ENCODE data around the gene MAP4K2. TPM values are rescaled to one million over a fixed set of nuclear protein-coding genes. Genes with fewer than 3 reads are reported as not detected.

The MAP4K2 gene
- total RNA-seq, 8 experiments from 2014 or later: 3.0 to 15.7 (median 7.2) TPM

DNA sequence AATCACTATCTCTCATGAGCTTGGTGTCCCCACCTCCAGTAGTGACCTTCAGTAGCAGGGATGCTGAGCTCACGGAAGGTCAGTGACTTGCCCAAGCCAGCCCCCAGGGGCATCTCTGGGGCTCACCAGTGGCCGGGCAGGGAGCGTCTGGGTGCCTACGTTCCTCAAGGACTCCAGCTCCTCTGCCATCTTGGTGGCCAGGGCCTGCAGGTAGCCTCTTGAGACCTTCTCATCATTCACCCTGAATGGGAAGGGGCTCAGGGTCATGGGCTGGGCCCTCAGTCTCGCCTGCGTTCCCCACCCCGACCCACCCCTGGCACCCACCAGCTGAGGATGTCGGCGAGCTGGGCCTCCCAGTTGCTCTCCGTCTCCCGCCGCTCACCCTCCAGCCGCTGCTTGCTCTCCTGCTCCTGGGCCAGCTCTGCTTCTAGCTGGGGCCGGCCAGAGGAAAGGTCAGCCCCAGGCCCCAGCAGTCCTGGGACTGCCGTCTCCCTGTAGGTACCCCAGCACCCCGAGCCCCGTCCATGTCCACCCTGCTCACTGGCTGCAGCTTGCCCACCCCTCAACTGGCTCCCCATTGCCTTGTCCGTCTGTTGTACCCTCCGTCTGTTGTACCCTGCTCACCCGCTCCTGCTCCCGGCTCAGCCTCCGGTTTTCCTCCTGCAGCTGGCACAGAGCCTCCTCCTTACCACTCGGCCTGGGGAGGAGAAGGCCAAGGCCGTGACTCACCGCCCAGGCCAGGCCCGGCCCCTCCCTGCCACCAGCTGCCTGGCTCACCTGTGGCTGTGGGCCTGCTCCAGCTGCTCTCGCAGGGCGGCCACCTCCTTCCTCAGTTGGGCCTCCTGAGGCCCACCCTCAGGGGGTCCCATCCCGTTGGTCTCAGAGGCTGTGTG, 32.0 kb upstream of the MAP4K2 start:
- Histone ChIP-seq H3K4me1 (replicated peaks in 1 of 2) (no peaks in the 10 kb centered on the region), H3K27ac (no peak overlapping the region), H3K4me3 (no peak overlapping the region)
- in situ Hi-C loops (cut with MboI; ENCODE audit: low pct_unique_long_range_greater_than_20kb in 2 of 9, low sequenced_read_pairs in 9 of 9, unreplicated experiment in 9 of 9): no loop called here
- 28 to 97% (median 67%) methylated on average over 1 to 6 of the region's 29 CpGs; no CpG with 5 or more reads in 6 of the 10 experiments for WGBS, 10 experiments
- ATAC-seq (replicated peaks in 6 of 8): peak in 3 of 8 experiments; percentile 3 to 86 (median 51)

DNA sequence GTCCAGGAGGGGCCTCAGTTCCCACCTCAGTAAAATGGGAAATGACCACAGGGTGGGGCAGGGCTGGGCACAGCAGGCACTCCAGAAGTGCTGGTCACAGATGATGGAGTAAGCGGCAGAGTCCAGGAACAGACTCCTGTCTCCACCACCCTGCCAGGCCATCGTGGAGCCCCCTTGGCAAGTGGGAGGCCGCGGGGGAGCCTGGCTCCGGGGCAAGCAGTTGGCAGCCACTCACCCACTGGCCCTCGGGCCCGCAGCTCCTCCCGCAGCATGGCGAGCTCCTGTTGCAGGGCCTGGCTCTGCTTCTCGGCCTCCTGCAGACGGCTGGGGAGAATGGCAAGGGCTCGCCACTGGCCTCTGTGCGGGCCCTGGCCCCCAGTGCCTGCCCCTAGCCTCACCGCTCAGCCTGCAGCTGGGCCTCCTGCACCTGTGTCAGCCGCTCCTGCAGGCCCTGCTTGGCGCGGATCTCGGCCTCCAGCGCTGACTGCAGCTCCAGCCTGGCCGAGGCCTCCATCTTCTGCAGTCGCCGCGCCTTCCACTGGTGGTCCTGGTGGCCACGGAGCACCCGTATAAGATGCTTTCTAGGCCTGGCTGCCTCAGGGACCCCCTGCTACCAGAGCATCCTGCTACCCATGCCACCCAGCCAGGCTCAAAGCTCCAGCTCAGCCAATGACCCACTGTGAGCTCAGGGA, 31.2 kb upstream of the MAP4K2 start:
- no peak for ATAC-seq (replicated peaks in 6 of 8)
- WGBS, 10 experiments: 69 to 100% (median 86%) methylated on average over 1 to 7 of the region's 25 CpGs; no CpG with 5 or more reads in 6 of the 10 experiments
- in situ Hi-C loops (cut with MboI; ENCODE audit: low pct_unique_long_range_greater_than_20kb in 2 of 9, low sequenced_read_pairs in 9 of 9, unreplicated experiment in 9 of 9): no loop called here
- no peak overlapping the region for H3K4me3 ChIP-seq
- no peaks in the 10 kb centered on the region for H3K4me1 ChIP-seq (replicated peaks in 1 of 2)
- H3K27ac ChIP-seq: no peak overlapping the region

DNA sequence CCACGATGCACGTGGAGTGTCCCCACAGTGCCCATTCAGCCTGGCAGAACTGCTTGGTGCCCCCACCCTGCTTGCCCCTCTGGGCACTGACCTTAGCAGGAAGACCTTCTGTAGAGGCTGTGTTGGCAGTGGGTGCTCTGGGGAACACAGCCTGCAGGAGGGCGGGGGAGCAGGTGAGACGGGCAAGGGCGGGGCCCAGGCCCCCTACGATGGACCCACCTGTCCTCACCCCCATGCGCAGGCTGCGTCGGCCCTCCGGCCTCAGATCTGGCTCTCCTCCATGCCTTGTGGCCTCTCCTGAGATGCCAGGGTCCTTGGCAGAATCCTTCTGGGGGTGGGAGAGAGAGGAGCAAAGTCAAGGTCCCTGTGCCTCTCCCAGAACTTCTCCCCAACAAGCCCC, 30.5 kb upstream of the MAP4K2 start:
- Histone ChIP-seq H3K4me3 (no peak overlapping the region), H3K27ac (no peak overlapping the region), H3K4me1 (replicated peaks in 1 of 2) (no peaks in the 10 kb centered on the region)
- 80% methylated on average over 2 of the region's 10 CpGs; no CpG with 5 or more reads in 9 of the 10 experiments for WGBS, 10 experiments
- in situ Hi-C loops (cut with MboI; ENCODE audit: low pct_unique_long_range_greater_than_20kb in 2 of 9, low sequenced_read_pairs in 9 of 9, unreplicated experiment in 9 of 9): no loop called here
- ATAC-seq (replicated peaks in 6 of 8): no peak

DNA sequence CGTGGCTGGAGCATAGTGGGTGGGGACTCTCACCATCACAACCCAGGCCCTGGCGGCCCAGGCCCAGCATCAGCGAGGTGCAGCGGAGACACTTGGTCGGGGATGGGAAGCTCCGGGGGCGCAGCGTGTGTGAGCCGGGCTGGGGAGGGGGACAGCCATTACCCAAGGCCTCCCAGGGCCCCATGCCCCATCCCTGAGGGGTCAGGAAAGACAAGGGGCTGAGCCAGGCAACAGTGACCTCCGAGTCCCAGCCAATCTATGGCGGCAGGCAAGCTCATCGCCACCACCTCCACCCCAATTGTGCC, 30.1 kb upstream of the MAP4K2 start:
- in situ Hi-C loops (cut with MboI; ENCODE audit: low pct_unique_long_range_greater_than_20kb in 2 of 9, low sequenced_read_pairs in 9 of 9, unreplicated experiment in 9 of 9): no loop called here
- no peak overlapping the region for H3K4me3 ChIP-seq
- no peak overlapping the region for H3K27ac ChIP-seq
- H3K4me1 ChIP-seq (replicated peaks in 1 of 2): no peaks in the 10 kb centered on the region
- no peak for ATAC-seq (replicated peaks in 6 of 8)
- 80 to 90% methylated on average over 1 to 2 of the region's 12 CpGs; no CpG with 5 or more reads in 8 of the 10 experiments for WGBS, 10 experiments

DNA sequence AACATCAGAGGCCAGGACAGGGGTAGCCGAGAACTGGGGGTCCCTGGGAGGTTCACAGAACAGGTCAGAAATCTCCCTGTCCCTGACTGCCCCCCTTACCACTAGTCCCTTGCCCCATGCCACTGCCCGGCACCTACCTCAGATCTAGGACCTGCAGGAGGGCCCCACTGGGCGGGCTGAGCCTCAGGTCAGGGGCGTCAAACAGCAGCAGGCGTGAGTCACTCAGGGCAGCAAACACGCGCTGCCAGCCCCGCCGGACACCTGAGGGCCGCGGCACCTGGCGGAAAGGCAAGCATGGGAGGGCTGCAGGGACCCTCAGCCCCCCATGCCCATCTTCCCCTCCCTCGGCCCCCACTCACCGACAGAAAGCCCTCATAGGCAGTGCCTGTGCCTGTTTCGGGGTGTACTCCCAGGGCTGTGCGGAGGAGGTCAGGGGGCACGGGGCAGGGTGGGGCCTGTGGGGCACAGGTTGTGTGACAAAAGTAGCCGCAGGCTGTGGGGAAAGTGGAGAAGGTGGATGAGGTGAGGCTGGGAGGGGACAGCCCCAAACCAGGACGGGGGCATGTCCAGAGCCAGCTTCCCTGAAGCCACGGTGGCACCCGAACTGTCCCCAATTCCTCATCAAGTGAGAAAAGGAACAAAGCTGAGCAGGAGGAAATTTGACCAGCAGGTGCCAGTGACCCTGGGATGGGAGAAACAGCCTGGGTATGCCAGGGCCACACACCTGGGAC, 29.6 kb upstream of the MAP4K2 start:
- H3K4me3 ChIP-seq: no peak overlapping the region
- no peak for ATAC-seq (replicated peaks in 6 of 8)
- no peaks in the 10 kb centered on the region for H3K4me1 ChIP-seq (replicated peaks in 1 of 2)
- WGBS, 10 experiments: 100% methylated on average over 1 of the region's 21 CpGs; no CpG with 5 or more reads in 9 of the 10 experiments
- in situ Hi-C loops (cut with MboI; ENCODE audit: low pct_unique_long_range_greater_than_20kb in 2 of 9, low sequenced_read_pairs in 9 of 9, unreplicated experiment in 9 of 9): no loop called here
- no peak overlapping the region for H3K27ac ChIP-seq

DNA sequence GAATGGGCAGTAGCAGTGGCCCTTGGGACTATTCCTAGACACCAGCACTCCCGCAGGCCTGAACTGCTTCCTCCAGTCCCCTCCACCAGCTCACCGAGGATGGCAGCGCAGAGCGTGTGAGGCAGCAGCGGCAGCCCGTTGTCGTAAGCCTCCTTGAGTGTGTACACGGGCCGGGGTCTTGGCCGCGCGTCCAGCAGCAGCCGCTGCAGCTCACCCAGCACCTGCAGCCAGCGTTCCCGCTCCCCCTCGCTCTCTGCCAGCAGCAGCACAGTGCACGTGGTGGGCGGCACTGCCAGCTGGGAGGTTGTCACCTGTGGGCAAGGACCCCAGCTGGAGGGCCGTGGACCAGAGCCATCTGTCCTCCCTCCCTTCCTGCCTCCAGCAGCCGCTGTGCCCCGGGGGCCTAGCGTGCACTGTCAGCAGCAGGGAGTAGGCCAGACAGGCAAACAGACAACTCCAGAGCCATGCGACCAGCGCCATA, 28.4 kb upstream of the MAP4K2 start:
- 71 to 100% (median 90%) methylated on average over 2 to 10 of the region's 24 CpGs; no CpG with 5 or more reads in 4 of the 10 experiments for WGBS, 10 experiments
- Histone ChIP-seq H3K4me1 (replicated peaks in 1 of 2) (no peaks in the 10 kb centered on the region), H3K27ac (no peak overlapping the region), H3K4me3 (no peak overlapping the region)
- in situ Hi-C loops (cut with MboI; ENCODE audit: low pct_unique_long_range_greater_than_20kb in 2 of 9, low sequenced_read_pairs in 9 of 9, unreplicated experiment in 9 of 9): no loop called here
- peak in 2 of 8 experiments; percentile 9 to 10 for ATAC-seq (replicated peaks in 6 of 8)

DNA sequence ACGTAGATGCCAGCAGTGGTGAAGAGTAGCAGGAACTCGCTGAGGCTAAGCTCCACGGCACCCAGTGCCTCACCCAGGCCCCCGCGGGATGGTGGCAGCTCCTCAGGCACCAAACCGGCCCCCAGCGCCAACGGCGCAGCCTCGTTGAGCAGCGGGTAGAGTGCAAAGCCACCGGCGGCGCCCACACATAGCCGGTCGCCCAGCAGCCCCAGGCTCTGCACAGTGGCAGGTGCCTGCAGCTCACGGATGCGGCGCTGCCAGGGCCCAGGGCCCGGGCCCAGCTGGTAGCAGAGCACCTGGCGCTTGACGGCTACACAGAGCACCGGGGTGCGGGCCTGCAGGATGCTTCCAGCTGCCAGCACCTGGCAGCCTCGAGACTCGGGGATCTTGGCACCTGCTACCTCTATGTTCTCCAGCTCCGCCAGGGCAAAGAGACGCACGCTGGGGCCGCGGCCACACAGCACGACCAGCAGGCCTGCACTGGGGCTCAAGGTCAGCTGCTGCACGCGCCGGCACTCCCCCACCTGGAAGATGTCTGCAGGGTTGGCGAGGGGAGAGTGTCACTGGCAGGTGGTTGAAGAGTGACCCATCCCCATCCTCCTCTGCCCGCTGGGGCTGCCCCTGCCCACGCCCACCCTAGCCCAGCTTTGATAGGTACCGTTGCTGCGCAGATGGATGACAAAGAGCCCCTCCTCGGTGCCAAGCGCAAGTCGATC, 26.7 kb upstream of the MAP4K2 start:
- Histone ChIP-seq H3K4me3 (no peak overlapping the region), H3K4me1 (replicated peaks in 1 of 2) (no peaks in the 10 kb centered on the region), H3K27ac (no peak overlapping the region)
- WGBS, 10 experiments: 20 to 86% (median 80%) methylated on average over 1 to 6 of the region's 43 CpGs; no CpG with 5 or more reads in 6 of the 10 experiments
- ATAC-seq (replicated peaks in 6 of 8): peak in 1 of 8 experiments; percentile 5
- in situ Hi-C loops (cut with MboI; ENCODE audit: low pct_unique_long_range_greater_than_20kb in 2 of 9, low sequenced_read_pairs in 9 of 9, unreplicated experiment in 9 of 9): no loop called here

DNA sequence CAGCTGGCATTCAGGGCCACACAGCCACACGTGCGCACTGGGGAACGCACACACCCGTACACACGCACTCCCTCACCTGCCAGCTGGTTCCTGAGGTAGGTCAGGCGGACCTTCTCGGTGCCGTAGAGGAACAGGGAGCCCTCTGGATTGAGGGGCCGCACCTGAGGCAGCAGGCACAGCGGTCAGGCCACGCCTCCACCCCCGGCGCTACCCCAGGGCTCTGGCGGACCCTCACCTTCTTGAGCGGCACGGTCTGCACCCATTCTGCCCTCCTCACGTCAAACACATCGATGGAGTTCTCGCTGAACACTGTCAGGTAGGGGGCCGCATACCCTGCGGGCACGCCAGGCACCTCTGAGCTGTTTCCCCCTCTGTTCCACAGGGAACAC, 24.4 kb upstream of the MAP4K2 start:
- Histone ChIP-seq H3K4me3 (no peak overlapping the region), H3K4me1 (replicated peaks in 1 of 2) (no peaks in the 10 kb centered on the region), H3K27ac (no peak overlapping the region)
- WGBS, 10 experiments: 64 to 100% (median 89%) methylated on average over 1 to 6 of the region's 22 CpGs; no CpG with 5 or more reads in 5 of the 10 experiments
- no peak for ATAC-seq (replicated peaks in 6 of 8)
- in situ Hi-C loops (cut with MboI; ENCODE audit: low pct_unique_long_range_greater_than_20kb in 2 of 9, low sequenced_read_pairs in 9 of 9, unreplicated experiment in 9 of 9): no loop called here

DNA sequence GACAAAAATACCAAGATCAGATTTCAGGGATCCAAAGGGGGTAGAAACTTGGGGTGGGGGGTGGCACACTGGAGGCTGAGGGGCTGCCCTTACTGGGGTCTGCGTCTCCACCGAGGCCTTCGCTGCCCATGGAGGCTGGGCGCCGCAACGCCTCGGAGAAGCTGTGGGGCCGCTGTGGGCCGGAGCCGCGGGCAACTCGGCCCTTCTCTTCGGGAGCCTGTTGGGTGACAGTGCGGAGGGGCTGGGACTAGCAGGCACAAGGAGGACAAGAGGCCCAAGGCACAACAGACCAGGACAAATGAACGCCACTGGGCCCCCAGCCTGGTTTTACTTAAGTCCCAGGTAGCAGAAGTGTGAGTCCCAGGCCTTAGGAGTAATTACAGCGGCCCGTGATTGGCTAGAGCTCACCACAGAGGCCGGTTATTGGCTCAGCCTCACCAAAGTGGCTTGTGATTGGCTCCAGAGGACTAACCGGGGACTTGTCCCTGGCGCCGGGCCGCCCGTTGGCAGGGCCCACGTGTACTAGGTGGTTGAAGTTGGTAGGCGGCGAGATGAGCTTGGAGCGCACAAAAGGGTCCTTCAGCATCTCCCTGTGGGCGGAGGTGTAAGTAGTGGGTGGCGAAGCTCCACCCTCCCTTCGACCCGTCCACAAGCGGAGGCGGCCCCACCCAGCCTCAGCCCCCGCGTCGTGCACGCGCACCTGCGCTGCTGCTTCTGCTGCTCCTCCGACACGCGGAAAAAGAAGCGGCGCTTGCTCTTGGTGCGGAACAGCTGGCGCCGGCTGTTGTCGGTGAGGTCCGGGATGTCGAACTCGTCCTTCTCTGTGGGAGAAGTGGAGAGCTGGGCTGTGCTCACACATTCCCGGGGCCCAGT, 23.8 kb upstream of the MAP4K2 start:
- ATAC-seq (replicated peaks in 6 of 8): no peak
- Histone ChIP-seq H3K27ac (no peak overlapping the region), H3K4me1 (replicated peaks in 1 of 2) (no peaks in the 10 kb centered on the region), H3K4me3 (no peak overlapping the region)
- 40 to 96% (median 84%) methylated on average over 1 to 14 of the region's 52 CpGs; no CpG with 5 or more reads in 6 of the 10 experiments for WGBS, 10 experiments
- in situ Hi-C loops (cut with MboI; ENCODE audit: low pct_unique_long_range_greater_than_20kb in 2 of 9, low sequenced_read_pairs in 9 of 9, unreplicated experiment in 9 of 9): no loop called here

DNA sequence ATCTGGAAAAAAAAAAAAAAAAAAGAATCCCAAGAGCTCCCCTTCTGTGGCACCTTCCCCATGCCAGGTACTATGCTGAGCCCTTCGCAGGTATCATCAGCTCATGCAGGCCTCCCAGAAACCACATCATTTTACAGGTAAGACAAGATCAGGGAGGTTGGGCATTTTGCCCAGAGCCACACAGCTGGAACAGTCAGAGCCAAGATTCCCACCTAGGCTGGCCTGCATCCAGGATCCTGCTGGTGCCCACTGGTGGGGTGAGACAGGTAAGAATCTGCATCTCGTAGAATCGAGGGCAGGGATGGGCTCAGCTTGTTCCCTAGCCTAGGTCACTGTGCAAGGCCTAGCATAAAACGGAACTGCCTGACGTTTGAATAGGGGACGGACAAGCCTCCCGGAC, 23.0 kb upstream of the MAP4K2 start:
- in situ Hi-C loops (cut with MboI; ENCODE audit: low pct_unique_long_range_greater_than_20kb in 2 of 9, low sequenced_read_pairs in 9 of 9, unreplicated experiment in 9 of 9): no loop called here
- ATAC-seq (replicated peaks in 6 of 8): no peak
- 60 to 100% (median 100%) methylated on average over 1 to 2 of the region's 7 CpGs; no CpG with 5 or more reads in 5 of the 10 experiments for WGBS, 10 experiments
- H3K27ac ChIP-seq: no peak overlapping the region
- H3K4me1 ChIP-seq (replicated peaks in 1 of 2): no peaks in the 10 kb centered on the region
- H3K4me3 ChIP-seq: no peak overlapping the region

DNA sequence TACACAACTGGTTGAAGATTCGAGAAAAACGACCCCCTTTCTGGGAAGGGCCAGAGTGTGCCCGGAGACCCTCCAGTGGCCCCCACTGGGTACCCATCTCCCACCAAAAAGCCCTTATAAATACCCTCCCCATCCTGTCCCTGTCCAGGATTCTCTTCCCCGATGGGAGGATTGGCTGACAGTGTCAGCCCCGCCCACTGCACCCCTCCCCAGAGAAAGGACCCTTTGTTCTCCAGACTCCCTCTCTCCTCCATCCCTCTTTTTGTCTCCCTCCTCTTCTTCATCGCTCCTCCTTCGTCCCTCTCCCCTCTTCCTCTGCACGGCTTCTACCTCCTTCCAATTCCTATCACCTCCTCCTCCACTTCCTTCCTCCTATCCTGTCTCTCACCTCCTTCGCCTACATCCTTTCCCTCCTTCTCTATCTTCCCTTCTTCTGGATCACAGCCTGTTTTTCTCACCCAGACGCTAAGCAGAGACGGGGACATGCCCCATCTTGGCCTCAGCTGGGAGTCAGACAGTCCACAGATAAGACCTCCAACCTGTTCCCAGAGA, 20.6 kb upstream of the MAP4K2 start:
- WGBS, 10 experiments: 14 to 87% (median 66%) methylated on average over 4 to 10 of the region's 11 CpGs; no CpG with 5 or more reads in 2 of the 10 experiments
- in situ Hi-C loops (cut with MboI; ENCODE audit: low pct_unique_long_range_greater_than_20kb in 2 of 9, low sequenced_read_pairs in 9 of 9, unreplicated experiment in 9 of 9): no loop called here
- Histone ChIP-seq H3K4me3 (no peak overlapping the region), H3K27ac (no peak overlapping the region), H3K4me1 (replicated peaks in 1 of 2) (no peaks in the 10 kb centered on the region)
- ATAC-seq (replicated peaks in 6 of 8): no peak
